KOPT-K1 (cell line): ENCODE results near the gene IFITM5.
A peak's percentile ranks its signal among the peaks of the same experiment; 100 is the strongest.

Experiments
- H3K27ac ChIP-seq: fragments of 200-600 bp; sonication (generic); 2 replicates; pipeline ENCODE4 v1.5.1; 2016; ENCODE audit warnings: antibody characterized with exemption, mild to moderate bottlenecking, low read depth, low read length; ENCODE audit not compliant: poor library complexity, severe bottlenecking
- H3K36me3 ChIP-seq: fragments of 200-600 bp; sonication (generic); 2 replicates; pipeline ENCODE4 v1.5.1; 2017; ENCODE audit warnings: antibody characterized with exemption, mild to moderate bottlenecking, low read length, moderate library complexity; ENCODE audit not compliant: insufficient read depth
- H3K9me3 ChIP-seq: fragments of 200-600 bp; sonication (generic); 2 replicates; pipeline ENCODE4 v1.5.1; 2017; ENCODE audit warnings: antibody characterized with exemption, low read length, mild to moderate bottlenecking; ENCODE audit not compliant: insufficient read depth, poor library complexity, severe bottlenecking

Gene IFITM5

DNA sequence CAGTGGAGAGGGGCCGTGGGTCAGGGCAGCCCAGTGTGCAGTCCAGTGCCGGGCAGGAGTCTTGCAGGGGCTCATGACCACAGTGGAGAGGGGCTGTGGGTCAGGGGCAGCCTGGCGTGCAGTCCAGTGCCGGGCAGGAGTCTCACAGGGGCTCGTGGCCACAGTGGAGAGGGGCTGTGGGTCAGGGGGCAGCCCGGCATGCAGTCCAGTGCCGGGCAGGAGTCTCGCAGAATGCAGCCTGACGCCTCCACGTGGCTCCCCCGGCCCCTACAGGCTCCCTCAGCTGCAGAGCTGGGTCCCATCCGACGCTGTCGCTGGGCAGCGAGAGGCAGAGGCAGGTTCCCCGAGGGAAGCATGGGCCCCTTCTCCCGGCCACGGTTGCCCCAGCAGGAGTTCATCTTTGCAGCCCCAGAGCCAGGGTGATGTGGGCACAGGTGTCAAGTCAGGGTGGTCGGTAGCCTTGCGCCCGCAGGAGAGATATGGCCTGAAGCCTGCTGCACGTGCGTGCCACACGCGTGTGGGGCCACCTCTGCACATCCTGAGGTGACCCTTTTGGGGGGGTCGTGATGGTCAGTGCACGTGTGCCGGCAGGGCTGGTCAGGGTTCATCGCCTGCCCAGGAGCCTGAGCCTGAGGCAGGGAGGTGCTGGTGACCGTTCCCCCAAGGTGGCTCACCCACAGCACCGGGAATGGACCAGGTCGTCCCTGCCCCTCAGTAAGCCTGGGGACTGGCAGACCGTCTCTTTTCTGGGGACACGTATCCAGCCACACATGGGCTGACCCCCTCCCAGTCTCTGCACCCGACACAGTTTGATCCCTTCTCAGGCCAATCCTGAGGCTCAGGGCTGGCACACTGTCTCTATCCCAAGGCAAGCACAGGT lies 2.9 kb downstream of the IFITM5 start:
- H3K9me3 ChIP-seq, result no peaks in the 10 kb centered on the region
- H3K36me3 ChIP-seq, result peaks cover 53% of the 10 kb centered on the region
- H3K27ac ChIP-seq, result no peak overlapping the region

DNA sequence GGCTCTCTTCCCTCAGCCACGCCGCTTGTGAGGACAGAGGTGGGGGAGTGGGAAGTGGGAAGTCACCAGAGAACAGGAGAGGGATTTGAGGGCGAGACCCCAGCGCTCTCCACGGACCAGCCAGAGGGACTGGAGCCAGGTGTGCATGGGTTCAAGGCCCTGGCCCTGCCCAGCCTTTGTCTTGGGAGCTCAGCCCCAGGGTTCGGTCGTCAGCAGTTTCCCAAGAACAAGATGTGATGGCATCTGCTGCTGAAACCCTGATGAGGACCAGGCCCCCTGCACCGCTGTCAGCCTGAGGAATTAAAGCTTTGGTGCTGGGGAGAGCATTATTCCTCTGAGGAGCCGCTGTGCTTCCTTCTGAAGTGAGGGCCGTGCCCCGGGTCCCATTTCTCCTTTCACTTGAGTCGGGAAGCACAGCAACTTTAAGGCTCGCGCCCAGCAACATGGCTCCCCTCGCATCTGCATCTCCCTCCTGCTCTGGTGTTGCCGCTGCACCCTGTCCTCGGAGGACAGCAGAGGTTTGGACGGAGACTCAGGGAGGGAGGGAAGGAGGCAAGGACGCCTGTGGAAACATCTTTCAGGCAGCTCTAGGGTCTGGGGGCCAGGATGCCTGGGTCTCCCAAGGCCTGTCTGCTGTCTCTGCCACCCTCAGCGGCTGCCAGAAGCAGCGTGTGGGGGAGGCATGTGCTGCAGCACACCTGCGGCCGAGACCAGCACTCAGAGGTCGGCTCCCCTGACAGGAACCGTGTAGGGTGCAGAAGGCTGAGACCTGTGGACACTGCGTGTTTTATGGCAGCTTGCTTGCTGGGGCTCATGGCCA lies 3.8 kb downstream of the IFITM5 start:
- H3K9me3 ChIP-seq, result no peaks in the 10 kb centered on the region
- no peak overlapping the region for H3K27ac ChIP-seq
- peaks cover 60% of the 10 kb centered on the region for H3K36me3 ChIP-seq

DNA sequence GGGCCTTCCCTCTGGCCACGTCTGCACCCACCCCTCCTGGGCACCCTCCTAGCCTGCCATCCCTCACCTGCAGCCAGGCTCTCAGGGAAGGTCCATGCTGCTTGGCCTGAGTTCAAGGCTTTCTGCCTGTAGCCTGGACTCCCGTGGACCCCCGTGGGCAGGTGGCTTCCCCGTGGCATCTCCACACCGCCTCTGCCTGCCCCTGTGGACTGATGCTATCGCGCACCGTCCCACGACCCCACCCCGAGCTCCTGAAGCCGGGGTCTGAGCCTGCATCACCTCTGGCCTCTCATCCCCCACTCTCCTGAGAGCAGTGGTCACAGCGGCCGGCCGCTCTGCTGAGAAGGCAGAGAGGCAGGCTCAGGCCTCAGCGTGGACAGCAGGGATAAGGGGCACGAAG lies 4.5 kb downstream of the IFITM5 start:
- Histone ChIP-seq H3K36me3 (peaks cover 60% of the 10 kb centered on the region), H3K27ac (no peak overlapping the region), H3K9me3 (no peaks in the 10 kb centered on the region)

DNA sequence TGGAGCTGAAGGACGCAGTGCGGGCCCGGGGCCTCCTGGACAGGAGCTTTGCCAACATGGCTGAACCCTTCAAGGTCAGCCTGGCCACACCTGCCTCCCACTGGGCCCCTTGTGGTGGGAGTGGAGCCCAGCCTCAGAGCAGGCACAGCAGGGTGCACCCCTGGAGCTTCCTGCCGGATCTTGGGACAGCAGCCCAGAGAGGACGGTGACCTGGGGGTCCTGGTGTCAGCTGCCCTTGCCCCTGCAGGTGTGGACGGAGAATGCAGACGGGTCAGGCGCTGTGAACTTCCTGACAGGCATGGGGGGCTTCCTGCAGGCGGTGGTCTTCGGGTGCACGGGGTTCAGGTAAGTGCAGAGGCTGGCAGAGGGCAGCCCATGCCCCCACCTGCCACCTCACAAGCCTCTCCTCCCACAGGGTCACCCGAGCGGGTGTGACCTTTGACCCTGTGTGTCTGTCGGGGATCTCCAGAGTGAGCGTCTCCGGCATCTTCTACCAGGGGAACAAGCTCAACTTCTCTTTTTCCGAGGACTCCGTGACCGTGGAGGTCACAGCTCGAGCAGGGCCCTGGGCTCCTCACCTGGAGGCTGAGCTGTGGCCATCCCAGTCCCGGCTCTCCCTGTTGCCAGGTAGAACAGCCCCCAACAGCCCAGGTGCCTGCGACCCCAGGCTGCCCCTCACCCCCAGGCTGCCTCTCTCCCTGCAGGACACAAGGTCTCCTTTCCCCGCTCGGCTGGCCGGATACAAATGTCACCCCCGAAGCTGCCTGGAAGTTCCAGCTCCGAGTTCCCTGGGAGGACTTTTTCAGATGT lies 5.3 kb downstream of the IFITM5 start:
- Histone ChIP-seq H3K9me3 (no peaks in the 10 kb centered on the region), H3K36me3 (peaks cover 60% of the 10 kb centered on the region), H3K27ac (no peak overlapping the region)

DNA sequence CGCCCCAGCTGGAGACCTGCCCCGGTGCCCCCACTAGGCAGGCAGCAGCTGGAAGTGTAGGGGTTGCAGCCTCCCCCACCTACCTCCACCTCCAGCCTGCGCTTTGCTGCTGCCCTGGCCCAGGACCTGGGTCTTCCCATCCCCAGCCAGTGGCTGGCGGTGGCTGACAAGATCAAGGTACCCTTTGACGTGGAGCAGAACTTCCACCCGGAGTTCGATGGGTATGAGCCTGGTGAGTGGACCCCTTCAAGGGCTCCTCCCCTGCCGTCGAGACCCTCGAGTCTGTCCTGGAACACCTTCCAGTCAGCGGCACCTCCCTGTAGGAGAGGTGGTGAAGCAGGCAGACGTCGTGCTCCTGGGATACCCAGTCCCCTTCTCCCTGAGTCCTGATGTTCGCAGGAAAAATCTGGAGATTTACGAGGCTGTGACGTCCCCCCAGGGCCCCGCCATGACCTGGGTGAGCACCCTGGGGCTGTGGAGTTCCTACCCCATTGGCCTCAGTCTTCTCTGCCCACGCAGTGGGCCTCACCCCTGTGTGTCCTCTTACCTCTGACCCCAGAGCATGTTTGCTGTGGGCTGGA lies 6.0 kb downstream of the IFITM5 start:
- Histone ChIP-seq H3K36me3 (peaks cover 60% of the 10 kb centered on the region), H3K9me3 (no peaks in the 10 kb centered on the region), H3K27ac (no peak overlapping the region)

DNA sequence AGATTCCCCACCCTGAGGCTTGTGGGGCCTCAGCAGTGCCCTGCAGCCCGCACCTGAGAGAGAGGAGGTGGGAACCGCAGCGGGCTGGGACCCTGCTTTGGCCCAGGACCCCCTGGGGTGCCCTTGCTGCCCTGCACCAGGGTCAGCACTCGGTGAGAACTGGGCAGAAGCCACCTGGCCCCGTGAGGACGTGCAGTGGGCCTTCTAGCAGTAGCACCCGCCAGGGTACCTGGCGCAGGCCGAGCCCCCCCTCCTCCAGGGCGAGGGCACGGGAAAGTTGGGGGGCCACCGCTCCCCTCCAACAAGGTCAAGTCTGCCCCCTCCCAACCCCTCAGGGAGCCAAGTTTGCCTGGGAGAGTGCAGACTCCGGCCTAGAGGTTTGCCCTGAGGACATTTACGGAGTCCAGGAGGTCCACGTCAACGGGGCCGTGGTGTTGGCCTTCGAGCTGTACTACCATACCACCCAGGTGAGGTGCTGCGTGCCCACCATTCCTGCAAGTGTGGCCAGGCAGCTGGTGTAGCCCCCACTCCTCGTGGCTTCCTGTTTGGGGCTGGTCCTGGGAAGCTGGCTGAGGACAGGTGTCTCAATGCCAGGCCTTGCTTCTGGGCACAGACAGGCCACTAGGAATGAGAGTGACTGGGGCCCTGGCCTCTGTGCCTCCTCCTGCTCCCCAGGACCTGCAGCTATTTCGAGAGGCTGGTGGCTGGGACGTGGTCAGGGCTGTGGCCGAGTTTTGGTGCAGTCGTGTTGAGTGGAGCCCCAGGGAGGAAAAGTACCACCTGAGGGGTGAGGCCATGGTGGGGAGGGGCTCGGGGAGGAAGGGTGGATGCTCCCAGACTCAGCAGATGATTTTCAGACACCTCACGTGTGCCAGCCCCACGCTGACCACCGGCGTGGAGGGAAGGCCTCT lies 6.9 kb downstream of the IFITM5 start:
- peaks cover 60% of the 10 kb centered on the region for H3K36me3 ChIP-seq
- H3K27ac ChIP-seq, result peak overlapping the region; percentile 27
- H3K9me3 ChIP-seq, result no peaks in the 10 kb centered on the region

DNA sequence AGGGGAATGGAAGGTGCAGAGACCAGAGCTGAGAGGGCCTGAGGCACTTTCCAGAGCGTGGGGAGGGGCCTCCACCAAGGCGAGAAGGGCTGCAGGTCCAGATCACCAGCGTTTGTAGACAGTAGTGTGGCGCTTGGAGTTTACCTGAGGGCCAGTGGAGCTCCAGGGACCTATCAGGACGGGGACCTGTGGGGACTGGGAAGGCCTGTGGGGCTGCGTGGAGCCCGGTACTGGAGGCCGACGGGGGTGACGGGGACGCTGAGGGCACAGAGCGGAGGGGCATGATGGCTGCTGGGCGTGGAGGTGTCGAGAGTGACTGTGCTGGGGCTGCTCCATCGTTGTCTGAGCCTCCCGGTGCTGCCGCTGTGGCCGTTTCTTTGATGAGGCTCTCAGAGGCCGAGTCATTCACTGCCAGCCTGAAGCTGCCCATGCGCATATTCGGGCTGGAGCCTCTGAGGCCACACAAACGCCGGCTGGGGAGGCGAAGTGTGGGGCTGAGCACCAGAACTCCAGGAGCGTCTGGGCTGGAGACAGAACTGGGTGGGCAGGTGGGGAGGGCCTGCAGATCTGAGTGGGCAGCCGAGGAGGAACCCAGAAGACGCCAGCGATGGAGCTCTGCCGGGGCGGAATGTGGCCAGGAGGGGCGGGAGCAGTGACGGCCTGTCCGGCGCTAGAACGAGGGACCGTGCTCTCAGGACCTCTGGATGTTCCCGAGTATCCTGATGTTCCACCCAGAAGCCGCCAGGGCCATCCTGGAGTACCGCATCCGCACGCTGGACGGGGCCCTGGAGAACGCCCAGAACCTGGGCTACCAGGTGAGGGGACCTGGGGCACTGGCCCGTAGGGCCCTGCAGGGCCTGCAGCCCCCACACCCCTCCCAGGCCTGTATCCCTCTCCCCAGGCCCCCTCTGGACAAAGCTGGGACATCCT lies 7.8 kb downstream of the IFITM5 start:
- Histone ChIP-seq H3K9me3 (no peaks in the 10 kb centered on the region), H3K36me3 (peaks cover 58% of the 10 kb centered on the region), H3K27ac (peak overlapping the region; percentile 99)

DNA sequence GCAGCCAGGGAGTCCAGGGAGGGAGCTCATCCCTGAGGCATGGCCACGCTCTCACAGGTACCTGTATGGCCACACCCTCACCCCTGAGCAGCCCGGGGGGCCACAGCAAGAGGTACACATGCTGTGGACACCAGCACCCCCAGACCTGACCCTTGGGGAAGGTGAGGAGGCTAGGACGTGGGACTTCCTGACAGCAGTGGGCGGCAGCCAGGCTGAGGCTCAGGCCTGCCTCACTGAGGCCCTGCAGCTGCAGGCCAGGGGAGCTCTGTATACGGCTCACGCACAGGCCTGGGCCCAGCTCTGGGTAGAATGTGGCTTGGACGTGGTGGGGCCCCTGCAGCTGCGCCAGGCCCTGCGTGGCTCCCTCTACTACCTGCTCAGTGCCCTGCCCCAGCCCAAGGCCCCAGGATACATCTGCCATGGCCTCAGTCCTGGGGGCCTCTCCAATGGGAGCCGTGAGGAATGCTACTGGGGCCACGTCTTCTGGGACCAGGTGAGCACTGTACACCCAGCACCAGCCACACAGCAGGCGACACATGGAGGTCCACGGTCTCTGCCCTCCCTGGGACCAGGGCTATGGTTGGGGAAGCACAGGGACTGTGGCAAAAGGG lies 8.6 kb downstream of the IFITM5 start:
- Histone ChIP-seq H3K36me3 (peaks cover 50% of the 10 kb centered on the region), H3K27ac (peak overlapping the region; percentile 99)

DNA sequence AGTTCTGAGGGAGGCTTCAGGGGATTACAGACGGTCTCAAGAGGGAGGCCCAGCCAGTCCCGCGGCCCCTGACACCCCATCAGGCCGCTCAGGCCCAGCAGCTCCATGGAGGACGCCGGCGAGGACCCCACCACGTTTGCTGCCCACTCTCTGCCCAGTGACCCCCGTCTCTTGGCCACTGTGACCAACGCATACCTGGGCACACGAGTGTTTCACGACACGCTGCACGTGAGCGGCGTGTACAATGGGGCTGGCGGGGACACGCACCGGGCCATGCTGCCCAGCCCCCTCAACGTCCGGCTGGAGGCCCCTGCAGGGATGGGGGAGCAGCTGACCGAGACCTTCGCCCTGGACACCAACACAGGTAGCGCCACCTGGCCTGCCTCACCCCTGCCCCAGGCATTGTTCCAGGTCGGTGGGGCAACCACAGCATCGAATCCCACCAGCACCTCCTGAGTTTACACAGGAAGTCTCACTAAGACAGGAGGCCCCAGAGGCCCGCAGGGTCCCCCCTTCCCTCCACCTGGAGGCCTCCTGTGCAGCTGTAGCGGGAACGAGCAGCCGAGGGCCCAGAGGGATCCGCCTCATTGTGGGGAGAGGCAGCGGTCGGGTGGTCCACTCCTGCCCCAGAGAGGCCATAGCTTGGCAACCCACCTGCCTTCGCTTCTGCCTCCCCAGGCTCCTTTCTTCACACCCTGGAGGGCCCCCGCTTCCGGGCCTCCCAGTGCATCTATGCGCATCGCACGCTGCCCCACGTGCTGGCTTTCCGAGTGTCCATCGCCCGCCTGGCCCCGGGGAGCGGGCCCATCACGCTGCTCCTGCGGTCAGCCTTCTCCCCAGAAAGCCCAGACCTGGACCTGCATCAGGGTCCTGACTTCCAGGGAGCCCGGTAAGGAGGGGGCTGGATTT lies 9.4 kb downstream of the IFITM5 start:
- H3K27ac ChIP-seq, result peak overlapping the region; percentile 99

More for the DNA sequence above, 8.6 kb downstream of the IFITM5 start:
- H3K9me3 ChIP-seq, result no peaks in the 10 kb centered on the region

DNA sequence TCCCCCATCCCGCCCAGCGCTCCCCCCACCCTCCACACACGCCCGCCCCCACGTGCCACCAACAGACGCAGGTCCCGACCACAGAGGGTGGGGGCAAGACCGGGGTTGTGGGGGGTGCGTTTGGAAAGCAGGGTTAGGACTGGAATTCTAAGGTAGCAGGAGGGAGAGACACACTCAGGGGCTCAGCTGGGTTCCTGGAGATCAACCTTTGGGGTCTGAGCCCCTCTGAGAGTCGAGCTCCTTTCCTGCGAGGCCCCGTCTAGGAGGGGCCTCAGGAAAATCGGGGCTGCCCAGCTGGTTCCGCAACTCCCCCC lies 10.0 kb downstream of the IFITM5 start:
- Histone ChIP-seq H3K9me3 (no peaks in the 10 kb centered on the region), H3K36me3 (peaks cover 36% of the 10 kb centered on the region), H3K27ac (peak overlapping the region; percentile 99)

More for the DNA sequence above, 9.4 kb downstream of the IFITM5 start:
- no peaks in the 10 kb centered on the region for H3K9me3 ChIP-seq
- peaks cover 42% of the 10 kb centered on the region for H3K36me3 ChIP-seq

DNA sequence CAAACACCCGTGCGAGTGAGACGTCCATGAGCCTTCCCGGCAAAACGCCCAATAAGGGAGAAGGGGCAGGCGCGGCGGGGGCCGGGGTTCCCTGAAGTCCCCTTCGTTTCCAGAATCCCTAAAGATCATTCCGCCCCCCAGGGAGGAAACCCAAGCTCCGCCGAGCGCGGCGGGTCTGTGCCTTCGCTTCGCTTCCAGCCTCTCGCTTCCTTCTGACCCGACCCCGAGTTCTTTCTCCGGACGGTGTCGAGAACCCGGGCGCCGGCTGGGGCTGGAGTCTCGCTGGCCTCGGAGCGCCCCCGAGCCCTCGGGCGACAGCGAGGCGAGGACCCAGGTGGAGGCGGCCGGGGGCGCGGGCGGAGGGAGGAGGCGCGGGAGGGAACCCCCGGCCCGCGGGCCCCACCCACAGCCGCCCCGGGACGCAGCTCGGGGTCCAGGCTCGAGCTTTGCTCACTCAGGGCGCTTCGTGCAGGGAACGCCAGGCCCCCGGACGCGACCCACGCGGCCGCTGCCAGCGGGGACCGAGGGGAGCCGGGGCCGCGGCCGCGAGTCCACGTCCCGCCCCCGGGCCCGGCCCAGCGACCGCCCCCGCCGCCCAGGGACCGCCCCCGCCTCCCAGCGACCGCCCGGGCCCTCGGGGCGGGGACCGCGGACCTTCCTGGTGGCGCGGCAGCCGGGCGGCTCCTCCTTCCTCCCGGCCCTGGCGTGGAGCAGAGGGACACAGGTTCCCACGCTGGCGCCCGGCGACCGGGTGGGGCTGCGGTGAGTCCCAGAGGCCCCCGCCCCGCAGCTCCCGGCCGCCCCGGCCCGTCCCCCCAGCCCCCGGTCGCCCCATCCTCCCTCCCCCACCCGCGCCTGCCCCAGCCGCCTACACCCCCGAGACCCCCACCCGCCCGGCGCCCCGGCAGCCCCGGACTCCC lies 10.6 kb downstream of the IFITM5 start, which contains the start of gene PGGHG:
PGGHG (plus strand) TSS at position 649 of the 920 bp plus-strand sequence. CDS start 691 bp downstream, outside the sequence.
- peaks cover 30% of the 10 kb centered on the region for H3K36me3 ChIP-seq
- H3K9me3 ChIP-seq, result no peaks in the 10 kb centered on the region
- peak within 1 kb of the TSS; percentile 99 for H3K27ac ChIP-seq
